Measurements from ENCODE around the gene LIN54.

- TF ChIP-seq, protein P1, sequence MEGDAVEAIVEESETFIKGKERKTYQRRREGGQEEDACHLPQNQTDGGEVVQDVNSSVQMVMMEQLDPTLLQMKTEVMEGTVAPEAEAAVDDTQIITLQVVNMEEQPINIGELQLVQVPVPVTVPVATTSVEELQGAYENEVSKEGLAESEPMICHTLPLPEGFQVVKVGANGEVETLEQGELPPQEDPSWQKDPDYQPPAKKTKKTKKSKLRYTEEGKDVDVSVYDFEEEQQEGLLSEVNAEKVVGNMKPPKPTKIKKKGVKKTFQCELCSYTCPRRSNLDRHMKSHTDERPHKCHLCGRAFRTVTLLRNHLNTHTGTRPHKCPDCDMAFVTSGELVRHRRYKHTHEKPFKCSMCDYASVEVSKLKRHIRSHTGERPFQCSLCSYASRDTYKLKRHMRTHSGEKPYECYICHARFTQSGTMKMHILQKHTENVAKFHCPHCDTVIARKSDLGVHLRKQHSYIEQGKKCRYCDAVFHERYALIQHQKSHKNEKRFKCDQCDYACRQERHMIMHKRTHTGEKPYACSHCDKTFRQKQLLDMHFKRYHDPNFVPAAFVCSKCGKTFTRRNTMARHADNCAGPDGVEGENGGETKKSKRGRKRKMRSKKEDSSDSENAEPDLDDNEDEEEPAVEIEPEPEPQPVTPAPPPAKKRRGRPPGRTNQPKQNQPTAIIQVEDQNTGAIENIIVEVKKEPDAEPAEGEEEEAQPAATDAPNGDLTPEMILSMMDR (conservative IDR thresholded peaks at IDR 0.05), result no peak
- no peak for TF ChIP-seq ZFX (IDR thresholded peaks at IDR 0.05)
These were observed 79.5 kb downstream of the LIN54 start for GRCh38 chr4:82930848-82931755.

Measured in C4-2B (cell line).